SK-N-SH (cell line): Measurements from ENCODE around the gene GPAT2. TPM values are rescaled to one million over a fixed set of nuclear protein-coding genes. Genes with fewer than 3 reads are reported as not detected.
"Not testable (repeated sequence)": the region's sequence is repeated elsewhere in the genome, so short reads cannot be mapped to it uniquely, and the experiment has no call there.

Experiments used
- CTCF ChIA-PET: fragments of 300-600, 350-600 bp; formaldehyde crosslinking; extraction: SDS; loops from one replicate; lab custom pipeline; 2021; lab: Yijun Ruan, JAX
- POLR2A ChIA-PET: fragments of 350-600 bp; sonication (Branson Sonifier 250); formaldehyde crosslinking; extraction: SDS; loops from one replicate; lab custom pipeline; 2020; ENCODE audit warnings: antibody characterized with exemption, inconsistent platforms; lab: Yijun Ruan, JAX
- DNase-seq: peaks from one replicate; pipeline ENCODE4 v3.0.0; 2012
- H2AFZ ChIP-seq: fragments of 200-600 bp; sonication (generic); 2 replicates; pipeline ENCODE4 v1.8.1; 2016; ENCODE audit warnings: antibody characterized with exemption, mild to moderate bottlenecking, low read depth
- H3F3A ChIP-seq: fragments of 200-600 bp; sonication (generic); replicated peaks from 2 replicates; pipeline ENCODE3; 2016; ENCODE audit warnings: antibody characterized with exemption, mild to moderate bottlenecking; ENCODE audit not compliant: insufficient read depth
- H3K27ac ChIP-seq, 2 experiments: fragments of 200-500 bp in 1 of 2; fragments of 200-600 bp in 1 of 2; sonication (Bioruptor generic) in 1 of 2; sonication (generic), shearing (Covaris generic) in 1 of 2; 2 replicates each; pipeline versions ENCODE4 v1.5.1 to v1.6.1; 2014 to 2016; ENCODE audit warnings: low read depth in 2 of 2, inconsistent platforms in 1 of 2, low read length in 1 of 2, mild to moderate bottlenecking in 1 of 2, mixed read lengths in 1 of 2
- H3K27me3 ChIP-seq: fragments of 200-600 bp; sonication (generic), shearing (Covaris generic); 2 replicates; pipeline ENCODE4 v1.6.1; 2016; ENCODE audit warnings: mixed run types; ENCODE audit not compliant: insufficient read depth
- H3K36me3 ChIP-seq, 2 experiments: fragments of 200-500 bp in 1 of 2; fragments of 200-600 bp in 1 of 2; sonication (Bioruptor generic) in 1 of 2; sonication (generic) in 1 of 2; replicated peaks in 1 of 2; 2 replicates each; pipeline versions ENCODE3 to v1.5.1; 2014 to 2016; ENCODE audit warnings: low read length in 1 of 2, mild to moderate bottlenecking in 1 of 2; ENCODE audit not compliant: insufficient read depth in 2 of 2, control insufficient read depth in 1 of 2
- H3K4me1 ChIP-seq, 2 experiments: fragments of 200-500 bp in 1 of 2; fragments of 200-600 bp in 1 of 2; sonication (Bioruptor generic) in 1 of 2; sonication (generic), shearing (Covaris generic) in 1 of 2; 2 replicates each; pipeline versions ENCODE4 v1.5.1 to v1.6.1; 2014 to 2016; ENCODE audit warnings: low read depth in 1 of 2, low read length in 1 of 2, mixed run types in 1 of 2; ENCODE audit not compliant: insufficient read depth in 2 of 2, control insufficient read depth in 1 of 2
- H3K4me2 ChIP-seq: fragments of 200-600 bp; sonication (generic), shearing (Covaris generic); 2 replicates; pipeline ENCODE4 v1.6.1; 2017; ENCODE audit warnings: mixed run types
- H3K4me3 ChIP-seq, 2 experiments: fragments of 200-500 bp in 1 of 2; fragments of 200-600 bp in 1 of 2; sonication (Bioruptor generic) in 1 of 2; sonication (generic), shearing (Covaris generic) in 1 of 2; 2 replicates each; pipeline versions ENCODE4 v1.5.1 to v1.8.1; 2014 to 2016; ENCODE audit warnings: low read depth in 2 of 2, inconsistent platforms in 1 of 2, low read length in 1 of 2, mild to moderate bottlenecking in 1 of 2, mixed read lengths in 1 of 2, moderate library complexity in 1 of 2
- H3K79me2 ChIP-seq: fragments of 200-600 bp; sonication (generic); 2 replicates; pipeline ENCODE4 v1.8.1; 2017; ENCODE audit warnings: mild to moderate bottlenecking; ENCODE audit not compliant: insufficient read depth
- H3K9ac ChIP-seq: fragments of 200-600 bp; sonication (generic); 2 replicates; pipeline ENCODE4 v1.6.1; 2017; ENCODE audit warnings: mixed run types
- H3K9me2 ChIP-seq: fragments of 200-600 bp; sonication (generic); 2 replicates; pipeline ENCODE4 v1.6.1; 2017; ENCODE audit warnings: mixed run types
- H3K9me3 ChIP-seq: fragments of 200-600 bp; sonication (generic); 2 replicates; pipeline ENCODE4 v1.6.1; 2017; ENCODE audit warnings: mixed run types, mild to moderate bottlenecking, moderate library complexity
- H4K20me1 ChIP-seq: fragments of 200-600 bp; sonication (generic); 2 replicates; pipeline ENCODE4 v1.6.1; 2017; ENCODE audit warnings: mild to moderate bottlenecking, mixed run types; ENCODE audit not compliant: insufficient read depth
- MXI1 ChIP-seq: IDR thresholded peaks from 2 replicates; pipeline ENCODE4 v1.6.1; 2012; ENCODE audit warnings: mild to moderate bottlenecking, low read depth, low read length, improper control_type of control experiment
- RAD21 ChIP-seq: IDR thresholded peaks from 2 replicates; pipeline ENCODE4 v1.6.1; 2012; ENCODE audit warnings: mild to moderate bottlenecking, low read length
- WGBS: methylation state at CpG from one replicate; pipeline ENCODE4 v1.1.6; 2017; ENCODE audit warnings: low lambda C conversion rate; 5-methylcytosine and 5-hydroxymethylcytosine counted together
- polyA plus RNA-seq, 3 experiments: library from polyadenylated mRNA; depleted of rRNA; stranded (reverse); fragments of >200 nt; gene quantifications; 2 replicates each; pipeline ENCODE4 v1.2.3, GENCODE V29; 2012

Gene GPAT2
- polyA plus RNA-seq, 1 of the 3 experiments (the other 2 are of a cell fraction) = not detected

- H3K9ac ChIP-seq, H3K9me2 ChIP-seq, H2AFZ ChIP-seq, H4K20me1 ChIP-seq, H3K79me2 ChIP-seq, H3F3A ChIP-seq, POLR2A ChIA-PET, H3K27me3 ChIP-seq, H3K9me3 ChIP-seq, H3K4me3 ChIP-seq, H3K36me3 ChIP-seq, H3K4me2 ChIP-seq: not testable (repeated sequence)
- TF ChIP-seq MXI1 = peak; percentile 23; the same call in 1 of the 2 replicates
- peaks cover 0 to 16% of the 10 kb centered on the region in 2 experiments; a peak in 1 of 4 replicates for H3K4me1 ChIP-seq
- DNase-seq = peak; percentile 41
- 49% methylated on average over 5 of the region's 8 CpGs for WGBS
- CTCF ChIA-PET = interaction anchor here (1.6 to 2.3 kb wide), 2 partner anchors 45 to 103 kb away, joined by 8 read pairs; partner anchors contain the start of gene ADRA2B
- peak overlapping the region in 1 of 2 experiments; percentile 65; a peak in 2 of 4 replicates for H3K27ac ChIP-seq
Measured at GRCh38 chr2:96071977-96072491, 37.3 kb upstream of the GPAT2 start.

GRCh38 chr2:96071087-96071976 is 36.6 kb upstream of the GPAT2 start:
- H2AFZ ChIP-seq, H3K36me3 ChIP-seq, H3K9me3 ChIP-seq, H4K20me1 ChIP-seq, POLR2A ChIA-PET, H3K79me2 ChIP-seq, H3K4me3 ChIP-seq, H3K9me2 ChIP-seq, H3K4me2 ChIP-seq, H3K27me3 ChIP-seq, DNase-seq, H3K9ac ChIP-seq, H3F3A ChIP-seq: not testable (repeated sequence)
- CTCF ChIA-PET = interaction anchor here (1.1 to 2.3 kb wide), 3 partner anchors 45 to 103 kb away, joined by 4 to 8 read pairs (median 8); partner anchors contain the start of gene ADRA2B
- Histone ChIP-seq H3K27ac (peak overlapping the region in 1 of 2 experiments; percentile 53; a peak in 2 of 4 replicates), H3K4me1 (peaks cover 0 to 16% of the 10 kb centered on the region in 2 experiments; a peak in 1 of 4 replicates)
- TF ChIP-seq RAD21 = peak; percentile 12; the same call in 1 of the 2 replicates
- 75% methylated on average over 12 of the region's 16 CpGs for WGBS

- H4K20me1 ChIP-seq, H3K9me3 ChIP-seq, H3K27me3 ChIP-seq, H3K36me3 ChIP-seq, POLR2A ChIA-PET, H2AFZ ChIP-seq, H3K4me2 ChIP-seq, H3K9me2 ChIP-seq, H3K27ac ChIP-seq, DNase-seq, H3K79me2 ChIP-seq, H3K4me3 ChIP-seq, H3F3A ChIP-seq, H3K9ac ChIP-seq: not testable (repeated sequence)
- WGBS = 15% methylated on average over 2 of the region's 5 CpGs
- H3K4me1 ChIP-seq = peaks cover 0 to 22% of the 10 kb centered on the region in 2 experiments; a peak in 1 of 4 replicates
- CTCF ChIA-PET = interaction anchor here (2.3 kb wide), 1 partner anchor 104 kb away, joined by 8 read pairs; no protein-coding TSS in a partner anchor
Measured at GRCh38 chr2:96070351-96070750, 35.6 kb upstream of the GPAT2 start.

GRCh38 chr2:96069878-96070277 is 35.2 kb upstream of the GPAT2 start:
- H3K79me2 ChIP-seq, H3F3A ChIP-seq, H2AFZ ChIP-seq, H3K4me2 ChIP-seq, H3K9me2 ChIP-seq, H4K20me1 ChIP-seq, H3K4me3 ChIP-seq, H3K9ac ChIP-seq, POLR2A ChIA-PET, H3K9me3 ChIP-seq, H3K27me3 ChIP-seq, DNase-seq, H3K36me3 ChIP-seq, H3K27ac ChIP-seq, CTCF ChIA-PET: not testable (repeated sequence)
- peaks cover 0 to 25% of the 10 kb centered on the region in 2 experiments; a peak in 1 of 4 replicates for H3K4me1 ChIP-seq
- 67% methylated on average over 6 of the region's 8 CpGs for WGBS

- H3K4me1 ChIP-seq = peaks cover 0 to 25% of the 10 kb centered on the region in 2 experiments; a peak in 1 of 4 replicates
- H3K4me3 ChIP-seq, DNase-seq, H3K9me2 ChIP-seq, POLR2A ChIA-PET, H4K20me1 ChIP-seq, H2AFZ ChIP-seq, H3K27ac ChIP-seq, H3K9me3 ChIP-seq, H3K9ac ChIP-seq, H3K4me2 ChIP-seq, CTCF ChIA-PET, H3K79me2 ChIP-seq, H3F3A ChIP-seq, H3K36me3 ChIP-seq, H3K27me3 ChIP-seq: not testable (repeated sequence)
- 66% methylated on average over 8 of the region's 9 CpGs for WGBS
Measured at GRCh38 chr2:96067902-96068581, 33.3 kb upstream of the GPAT2 start.
